ENCODE data around the gene VPS13D. TPM values are rescaled to one million over a fixed set of nuclear protein-coding genes. Genes with fewer than 3 reads are reported as not detected.

VPS13D gene
- total RNA-seq, 1 experiment from 2014 or later, result 30.7 TPM

DNA sequence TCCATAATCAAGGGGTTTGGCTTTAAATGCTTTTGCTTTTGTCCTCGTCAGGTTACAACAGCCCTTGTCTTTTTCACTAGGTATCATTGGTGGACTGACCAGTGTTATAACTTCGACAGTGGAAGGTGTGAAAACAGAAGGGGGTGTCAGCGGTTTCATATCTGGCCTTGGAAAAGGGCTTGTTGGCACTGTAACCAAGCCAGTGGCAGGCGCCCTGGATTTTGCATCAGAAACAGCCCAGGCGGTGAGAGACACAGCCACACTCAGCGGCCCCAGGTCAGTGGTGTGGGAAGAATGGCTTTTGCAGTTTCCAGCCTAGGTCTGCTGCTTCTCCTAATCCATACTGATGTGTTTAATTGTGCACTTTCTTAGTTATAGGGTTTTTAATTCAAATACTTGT lies 230.3 kb downstream of the VPS13D start:
- H3F3A ChIP-seq (ENCODE audit: low read length, unreplicated experiment), result peaks cover 3% of the 10 kb centered on the region
- H3K27me3 ChIP-seq (ENCODE audit: low read length), result no peaks in the 10 kb centered on the region
- TF ChIP-seq CTCF (conservative IDR thresholded peaks at IDR 0.05; ENCODE audit: low read depth, low read length) (no peak), EZH2phosphoT487 (IDR thresholded peaks at IDR 0.05; ENCODE audit: borderline replicate concordance, low read length) (no peak), EZH2 (IDR thresholded peaks at IDR 0.05; ENCODE audit: low read length, unreplicated experiment) (no peak)
- no peak for ATAC-seq
- no peak overlapping the region for H3K4me2 ChIP-seq (ENCODE audit: low read length)
- no peaks in the 10 kb centered on the region for H3K36me3 ChIP-seq (ENCODE audit: low read depth, low read length)
- no peak for DNase-seq
- H3K9me2 ChIP-seq (replicated peaks; ENCODE audit: low read length), result no peaks in the 10 kb centered on the region
- H3K4me3 ChIP-seq (ENCODE audit: low read length), result no peak overlapping the region
- H3K79me2 ChIP-seq (ENCODE audit: low read length), result peaks cover 2% of the 10 kb centered on the region
- no peaks in the 10 kb centered on the region for H4K20me1 ChIP-seq (ENCODE audit: low read length)
- intact Hi-C loops (cut with micrococcal nuclease), result loop anchor here (5.0 kb wide), 2 partner anchors 53 to 157 kb away; partner anchors contain the start of gene DHRS3
- H3K27ac ChIP-seq (ENCODE audit: low read length), result no peak overlapping the region
- ChIA-PET CTCF (no interaction called here), POLR2A (ENCODE audit: unreplicated experiment) (no interaction called here)
- no peaks in the 10 kb centered on the region for H3K9me3 ChIP-seq (ENCODE audit: low read length)
- no TSS peak for BruUV-seq (replicated peaks)
- no peak overlapping the region for H2AFZ ChIP-seq (ENCODE audit: low read length)
- H3K4me1 ChIP-seq (ENCODE audit: insufficient read depth, low read length), result peaks cover 77% of the 10 kb centered on the region
- no peak overlapping the region for H3K9ac ChIP-seq (ENCODE audit: low read length)

- Histone ChIP-seq H4K20me1 (ENCODE audit: low read length) (no peaks in the 10 kb centered on the region), H3K9ac (ENCODE audit: low read length) (no peak overlapping the region), H3K27ac (ENCODE audit: low read length) (no peak overlapping the region), H3K4me3 (ENCODE audit: low read length) (no peak overlapping the region), H3K9me2 (replicated peaks; ENCODE audit: low read length) (no peaks in the 10 kb centered on the region), H3K9me3 (ENCODE audit: low read length) (no peaks in the 10 kb centered on the region), H3K36me3 (ENCODE audit: low read depth, low read length) (no peaks in the 10 kb centered on the region), H3K4me1 (ENCODE audit: insufficient read depth, low read length) (peaks cover 77% of the 10 kb centered on the region), H2AFZ (ENCODE audit: low read length) (no peak overlapping the region), H3K79me2 (ENCODE audit: low read length) (peaks cover 9% of the 10 kb centered on the region), H3K4me2 (ENCODE audit: low read length) (no peak overlapping the region), H3F3A (ENCODE audit: low read length, unreplicated experiment) (peaks cover 3% of the 10 kb centered on the region), H3K27me3 (ENCODE audit: low read length) (no peaks in the 10 kb centered on the region)
- no TSS peak for BruUV-seq (replicated peaks)
- ATAC-seq (no peak), DNase-seq (no peak)
- POLR2A ChIA-PET (ENCODE audit: unreplicated experiment), result no interaction called here
- CTCF ChIA-PET, result no interaction called here
- intact Hi-C loops (cut with micrococcal nuclease), result loop anchor here (5.0 kb wide), 2 partner anchors 54 to 156 kb away; partner anchors contain the start of gene DHRS3
- TF ChIP-seq EZH2 (IDR thresholded peaks at IDR 0.05; ENCODE audit: low read length, unreplicated experiment) (no peak), CTCF (conservative IDR thresholded peaks at IDR 0.05; ENCODE audit: low read depth, low read length) (no peak), EZH2phosphoT487 (IDR thresholded peaks at IDR 0.05; ENCODE audit: borderline replicate concordance, low read length) (no peak)
These were observed 231.2 kb downstream of the VPS13D start for GRCh38 chr1:12460911-12461621.

- POLR2A ChIA-PET (ENCODE audit: unreplicated experiment), result no interaction called here
- Histone ChIP-seq H3K9me2 (replicated peaks; ENCODE audit: low read length) (no peaks in the 10 kb centered on the region), H3K4me3 (ENCODE audit: low read length) (no peak overlapping the region), H4K20me1 (ENCODE audit: low read length) (no peaks in the 10 kb centered on the region), H3K9ac (ENCODE audit: low read length) (no peak overlapping the region), H3K27me3 (ENCODE audit: low read length) (no peaks in the 10 kb centered on the region), H3K9me3 (ENCODE audit: low read length) (no peaks in the 10 kb centered on the region), H3K4me1 (ENCODE audit: insufficient read depth, low read length) (peaks cover 70% of the 10 kb centered on the region), H2AFZ (ENCODE audit: low read length) (no peak overlapping the region), H3K4me2 (ENCODE audit: low read length) (no peak overlapping the region), H3K36me3 (ENCODE audit: low read depth, low read length) (peaks cover 3% of the 10 kb centered on the region; the same call in 1 of the 2 replicates), H3F3A (ENCODE audit: low read length, unreplicated experiment) (peaks cover under 1% of the 10 kb centered on the region), H3K79me2 (ENCODE audit: low read length) (peaks cover 9% of the 10 kb centered on the region), H3K27ac (ENCODE audit: low read length) (peak overlapping the region; percentile 45; the same call in 1 of the 2 replicates)
- no TSS peak for BruUV-seq (replicated peaks)
- DNase-seq, result no peak
- CTCF ChIA-PET, result no interaction called here
- intact Hi-C loops (cut with micrococcal nuclease), result loop anchor here (5.0 kb wide), 2 partner anchors 54 to 156 kb away; partner anchors contain the start of gene DHRS3
- TF ChIP-seq CTCF (conservative IDR thresholded peaks at IDR 0.05; ENCODE audit: low read depth, low read length), result no peak
- no peak for TF ChIP-seq EZH2phosphoT487 (IDR thresholded peaks at IDR 0.05; ENCODE audit: borderline replicate concordance, low read length)
- TF ChIP-seq EZH2 (IDR thresholded peaks at IDR 0.05; ENCODE audit: low read length, unreplicated experiment), result no peak
- no peak for ATAC-seq
These were observed 231.9 kb downstream of the VPS13D start for GRCh38 chr1:12461754-12462153.

All from PC-3 (cell line).